ENCODE results near the gene INKA1. TPM values are rescaled to one million over a fixed set of nuclear protein-coding genes. Genes with fewer than 3 reads are reported as not detected.

Gene INKA1
- 6.2 and 6.6 TPM in 2 replicates for total RNA-seq

DNA sequence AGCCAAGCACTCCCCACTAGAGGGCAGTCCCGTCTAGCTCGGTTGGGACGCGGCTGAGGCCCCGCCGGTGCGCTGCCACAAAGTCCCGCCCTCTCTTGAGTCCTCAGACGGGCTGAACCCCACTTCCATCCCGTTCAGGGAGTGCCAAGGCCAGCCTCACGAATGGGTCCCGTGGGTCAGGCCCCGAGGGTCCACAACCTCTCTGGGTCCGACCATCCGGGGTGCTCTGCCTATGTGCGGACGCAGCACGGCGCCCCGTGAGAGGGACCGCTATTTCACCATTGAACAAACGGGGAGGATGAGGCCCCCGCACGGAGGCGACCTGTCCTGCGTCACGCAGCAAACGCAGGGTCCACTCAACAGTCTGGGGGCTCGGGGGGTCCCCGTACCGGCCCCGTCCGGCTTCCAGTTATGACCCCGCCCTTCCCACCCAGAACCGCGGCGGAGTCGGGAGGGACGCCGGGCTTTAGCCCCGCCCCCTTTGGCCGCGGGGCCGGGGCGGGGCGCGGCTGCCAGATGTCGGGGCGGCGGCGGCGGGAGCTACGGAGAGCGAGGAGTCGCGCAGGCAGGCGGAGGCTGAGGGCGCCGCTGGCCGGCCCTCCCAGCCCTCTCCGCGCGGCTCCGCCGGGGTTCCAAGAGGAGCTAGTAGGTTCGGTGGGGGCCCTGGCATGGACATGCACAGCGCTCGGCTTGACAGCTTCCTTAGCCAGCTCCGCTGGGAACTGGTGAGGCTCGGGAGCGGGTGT, at the start of gene INKA1:
INKA1 (plus strand) TSS at position 543 of the 746 bp plus-strand sequence; CDS start at position 675, 132 bp downstream.

DNA sequence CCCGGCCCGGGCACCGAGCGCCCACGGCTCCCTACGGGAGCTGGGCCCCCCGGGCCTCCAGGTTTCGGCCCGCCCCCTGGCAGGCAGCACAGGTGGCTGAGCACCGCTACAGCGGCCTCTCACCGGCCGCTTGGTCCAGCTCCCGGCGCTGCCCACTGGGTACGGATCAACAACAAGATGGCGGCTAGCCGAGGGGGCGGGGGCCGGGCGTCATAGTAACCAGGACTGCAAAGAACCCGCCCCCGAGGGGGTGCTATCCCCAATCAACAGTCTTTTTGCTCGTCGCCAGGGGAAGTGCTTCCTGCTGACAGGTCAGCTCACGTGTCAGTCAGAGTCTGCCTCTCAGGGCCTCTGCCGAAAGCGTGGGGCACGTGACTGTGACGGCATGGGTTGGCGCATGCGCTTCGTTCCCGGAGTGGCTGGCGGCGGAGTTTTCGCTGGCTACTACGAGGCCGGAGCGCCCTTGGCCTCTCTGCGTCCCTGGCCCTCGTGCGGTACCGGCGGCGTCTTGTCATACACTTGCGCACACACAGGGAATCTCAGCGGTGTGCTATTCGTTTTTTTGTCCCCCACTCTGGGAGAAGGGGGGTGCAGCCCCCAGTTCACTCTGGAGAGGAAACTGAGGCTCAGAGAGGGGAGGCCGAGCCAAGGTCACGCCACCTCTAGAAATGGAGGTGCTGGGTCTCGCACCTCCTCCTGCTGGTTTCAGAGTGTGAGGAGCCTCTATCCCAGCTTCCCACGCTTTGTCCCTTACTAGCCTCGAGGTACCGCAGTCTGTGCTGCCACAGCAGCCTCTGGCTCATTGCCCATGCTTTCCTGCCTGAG, 16.5 kb upstream of the INKA1 start, which contains the start of gene IP6K1:
IP6K1 (minus strand) TSS at position 186 of the 825 bp plus-strand sequence. CDS start 38,502 bp downstream, outside the sequence.

DNA sequence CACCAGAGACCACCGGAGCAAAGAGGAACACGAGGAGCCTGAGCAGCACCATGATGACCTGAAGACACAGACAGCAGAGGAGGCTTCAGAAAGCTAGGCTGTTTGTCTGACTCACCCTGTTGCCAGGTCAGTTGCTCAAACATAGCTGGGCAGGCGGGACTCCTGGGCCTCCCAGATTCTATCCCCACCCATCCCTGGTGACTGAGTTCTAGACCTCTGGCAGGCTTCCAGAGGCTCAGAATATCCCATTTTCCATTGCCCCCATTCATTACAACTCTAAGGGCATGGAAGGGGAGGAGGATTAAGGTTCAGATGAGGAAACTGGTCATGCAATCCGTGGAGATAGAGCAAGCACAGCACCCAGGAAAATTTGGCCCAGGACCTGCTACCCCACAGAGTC, 3.3 kb upstream of the INKA1 start, which contains the start of gene CDHR4:
CDHR4 (minus strand) TSS at position 113 of the 400 bp plus-strand sequence; CDS start at position 52, 61 bp downstream.

DNA sequence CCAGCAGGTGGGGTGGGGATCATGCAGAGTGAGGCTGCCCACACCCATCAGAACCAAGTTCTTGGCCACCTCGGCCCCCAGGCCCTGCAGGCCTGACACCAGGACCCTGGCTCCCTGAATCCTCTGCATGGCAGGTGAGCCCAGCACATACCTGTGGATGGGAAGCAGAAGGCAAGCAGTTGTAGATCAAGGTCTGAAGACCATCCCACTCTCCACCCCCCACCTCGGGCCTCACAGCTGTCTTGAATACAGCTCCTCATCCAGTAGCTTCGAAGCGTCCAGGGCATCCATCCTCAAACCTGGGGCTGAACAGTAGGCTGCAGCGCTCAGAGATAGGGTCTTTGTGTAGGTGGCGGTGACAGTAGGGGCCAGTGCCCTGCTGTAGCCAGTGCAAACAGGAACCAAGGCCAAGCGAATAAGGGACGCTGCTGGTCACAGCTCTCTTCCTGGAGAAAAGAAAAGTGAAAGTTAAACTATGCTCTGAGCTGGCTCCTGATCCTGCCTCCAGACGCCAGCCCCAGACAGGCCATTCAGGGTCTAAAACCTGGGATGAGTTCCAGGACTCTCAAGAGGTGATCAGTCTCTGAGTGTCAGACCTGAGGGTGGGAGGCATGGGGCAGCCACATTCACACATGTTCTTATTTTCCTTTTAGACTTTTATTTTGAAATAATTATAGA, 10.6 kb downstream of the INKA1 start, which contains the start of gene UBA7:
UBA7 (minus strand) TSS at position 457 of the 678 bp plus-strand sequence; CDS start at position 291, 166 bp downstream.

Small RNA genes lying within 50 kb of the gene (small RNA-seq; reads per million reads assigned to genes)
- gene COX6CP14: not detected

Other genes starting within 250 kb of the INKA1 start
- gene BSN, start 248.8 kb upstream of the INKA1 start, total RNA-seq: under 0.01 and 0.20 TPM in 2 replicates
- gene APEH, start 128.9 kb upstream of the INKA1 start, total RNA-seq: 127 and 142 TPM in 2 replicates
- 3.3 and 4.8 TPM in 2 replicates for gene MST1, start 113.8 kb upstream of the INKA1 start, total RNA-seq
- 25.0 and 35.8 TPM in 2 replicates for gene RNF123, start 113.7 kb upstream of the INKA1 start, total RNA-seq
- gene AMIGO3, start 83.6 kb upstream of the INKA1 start, total RNA-seq: 0.37 and 1.2 TPM in 2 replicates
- 16.2 and 26.0 TPM in 2 replicates for gene GMPPB, start 79.3 kb upstream of the INKA1 start, total RNA-seq
- 33.4 and 35.6 TPM in 2 replicates for gene IP6K1, start 16.7 kb upstream of the INKA1 start, total RNA-seq
- gene CDHR4, start 3.4 kb upstream of the INKA1 start, total RNA-seq: 0.37 TPM in 1 of 2 replicates, not detected in the other
- gene UBA7, start 10.7 kb downstream of the INKA1 start, total RNA-seq: 26.6 and 36.0 TPM in 2 replicates
- gene TRAIP, start 53.3 kb downstream of the INKA1 start, total RNA-seq: 4.8 and 6.5 TPM in 2 replicates
- gene CAMKV, start 66.6 kb downstream of the INKA1 start, total RNA-seq: not detected in 2 replicates
- 0.37 and 0.59 TPM in 2 replicates for gene MST1R, start 100.6 kb downstream of the INKA1 start, total RNA-seq
- 13.6 and 17.0 TPM in 2 replicates for gene MON1A, start 126.5 kb downstream of the INKA1 start, total RNA-seq
- gene RBM6, start 136.9 kb downstream of the INKA1 start, total RNA-seq: 34.6 and 37.5 TPM in 2 replicates

Measured in subcutaneous preadipocyte (primary cell).